GM21367 (cell line): Measurements from ENCODE around the gene KLHDC8B.
A peak's percentile ranks its signal among the peaks of the same experiment; 100 is the strongest.

Source experiments
- ATAC-seq: cut with Tn5 transposase; IDR thresholded peaks from one replicate; pipeline ENCODE4 v1.9.1; 2021; ENCODE audit not compliant: unreplicated experiment

Gene KLHDC8B

GRCh38 chr3:49158103-49158709 is 13.2 kb upstream of the KLHDC8B start:
- ATAC-seq = no peak

GRCh38 chr3:49158792-49159191 is 12.6 kb upstream of the KLHDC8B start:
- ATAC-seq = no peak

DNA sequence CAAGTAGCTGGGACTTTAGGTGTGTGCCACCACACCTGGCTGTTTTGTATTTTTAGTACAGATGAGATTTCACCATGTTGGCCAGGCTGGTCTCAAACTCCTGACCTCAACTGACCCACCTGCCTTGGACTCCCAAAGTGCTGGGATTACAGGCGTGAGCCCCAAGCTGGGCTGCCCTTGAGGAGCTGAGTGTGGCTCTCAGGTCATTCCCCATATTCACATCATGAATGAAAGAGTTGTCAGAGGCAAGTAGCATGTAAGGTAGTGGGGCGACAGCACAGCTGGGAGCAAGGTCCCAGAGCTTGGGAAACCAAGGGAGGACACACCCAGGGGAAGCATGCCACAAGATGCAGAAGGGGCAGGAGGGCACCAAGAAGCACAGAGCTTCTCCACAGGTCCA is 10.2 kb upstream of the KLHDC8B start:
- ATAC-seq = no peak

DNA sequence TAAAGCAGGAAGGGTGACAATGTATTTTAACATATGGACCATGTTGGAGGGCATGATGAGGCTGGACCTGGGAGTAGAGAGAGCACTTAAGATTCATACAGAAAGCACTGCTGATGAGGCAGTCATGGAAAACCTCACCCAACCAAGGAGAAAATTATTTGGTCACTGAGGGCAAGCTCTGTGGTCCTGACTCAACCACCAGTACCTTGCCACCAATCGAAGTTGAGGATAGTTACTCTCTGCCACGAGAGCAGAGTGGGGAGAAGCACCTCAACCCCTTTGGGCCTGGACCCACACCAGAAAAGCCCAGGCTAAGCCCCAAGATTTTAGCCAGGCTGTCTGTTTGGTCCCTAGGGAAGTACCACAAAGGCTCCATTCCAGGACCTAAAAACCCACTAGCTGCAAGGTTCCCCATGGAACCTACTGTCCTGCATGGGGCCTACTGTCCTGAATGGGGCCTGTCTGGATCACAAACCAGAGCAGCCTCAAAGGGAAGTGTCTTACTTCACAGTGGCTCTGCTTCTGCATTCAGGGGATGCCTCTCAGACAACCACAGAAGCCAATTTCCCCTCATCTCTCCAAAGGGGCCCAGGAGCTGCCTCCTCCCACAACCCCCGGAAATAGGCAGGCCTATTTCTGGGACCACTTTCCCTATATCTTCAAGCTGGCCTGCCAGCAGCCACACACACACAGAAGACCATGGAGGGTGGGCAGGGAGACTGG is 9.4 kb upstream of the KLHDC8B start:
- ATAC-seq = no peak

GRCh38 chr3:49162751-49163419 is 8.5 kb upstream of the KLHDC8B start:
- ATAC-seq = no peak

DNA sequence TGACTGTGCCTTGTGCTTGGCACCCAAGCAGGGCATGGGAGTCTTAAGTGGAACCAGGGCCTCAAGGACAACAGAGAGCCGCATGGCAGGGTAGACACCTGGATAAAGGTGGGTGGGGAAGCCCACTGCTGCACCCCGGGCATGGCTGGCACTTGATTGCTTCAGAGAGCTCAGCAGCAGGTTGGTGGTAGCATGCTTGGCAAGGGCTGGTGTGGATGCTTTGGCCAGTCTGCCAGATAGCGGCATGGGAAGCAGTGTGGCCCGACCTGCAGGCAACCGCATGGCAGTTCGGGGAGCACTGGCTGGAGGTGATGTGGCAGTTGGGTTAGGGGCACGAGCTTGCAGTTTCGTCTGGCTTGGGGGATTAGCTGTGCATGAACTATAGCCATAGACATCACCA is 7.8 kb upstream of the KLHDC8B start:
- no peak for ATAC-seq

- no peak for ATAC-seq
Measured at GRCh38 chr3:49164983-49165720, 6.2 kb upstream of the KLHDC8B start.

GRCh38 chr3:49165771-49166751 is 5.3 kb upstream of the KLHDC8B start, which contains the start of gene CCDC71:
Gene CCDC71, minus strand, starts transcription at chr3:49166331. Its CDS starts 2,123 bp downstream, at chr3:49164208.
- ATAC-seq = peak; percentile 61

- ATAC-seq = no peak
Measured at GRCh38 chr3:49166752-49167556, 4.4 kb upstream of the KLHDC8B start.

- ATAC-seq = no peak
Measured at GRCh38 chr3:49170744-49171118, 667 bp upstream of the KLHDC8B start.

- no peak for ATAC-seq
Measured at GRCh38 chr3:49171775-49172500, 540 bp downstream of the KLHDC8B start.

- no peak for ATAC-seq
Measured at GRCh38 chr3:49172551-49173041, 1.2 kb downstream of the KLHDC8B start.

- no peak for ATAC-seq
Measured at GRCh38 chr3:49173116-49173791, 1.9 kb downstream of the KLHDC8B start.

DNA sequence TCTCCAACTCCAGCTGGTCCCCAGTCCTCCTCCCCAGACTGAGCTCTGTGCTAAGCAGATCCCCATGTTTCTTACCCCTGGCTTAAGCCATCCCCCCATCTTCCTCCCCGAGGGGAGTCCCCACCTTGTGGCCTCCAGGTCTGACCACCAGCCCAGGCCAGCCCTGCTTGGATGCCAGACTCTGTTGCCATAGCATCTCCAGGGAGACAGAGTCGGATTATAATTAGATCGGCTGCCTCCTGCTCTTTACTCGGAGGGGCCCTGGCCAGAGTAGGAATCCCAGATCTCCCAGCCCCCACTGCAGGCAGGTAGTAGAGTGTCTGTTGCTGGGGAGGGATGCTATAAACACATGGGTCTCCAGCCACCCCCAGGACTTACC is 2.4 kb downstream of the KLHDC8B start:
- ATAC-seq = no peak

GRCh38 chr3:49174397-49174985 is 3.1 kb downstream of the KLHDC8B start:
- no peak for ATAC-seq

DNA sequence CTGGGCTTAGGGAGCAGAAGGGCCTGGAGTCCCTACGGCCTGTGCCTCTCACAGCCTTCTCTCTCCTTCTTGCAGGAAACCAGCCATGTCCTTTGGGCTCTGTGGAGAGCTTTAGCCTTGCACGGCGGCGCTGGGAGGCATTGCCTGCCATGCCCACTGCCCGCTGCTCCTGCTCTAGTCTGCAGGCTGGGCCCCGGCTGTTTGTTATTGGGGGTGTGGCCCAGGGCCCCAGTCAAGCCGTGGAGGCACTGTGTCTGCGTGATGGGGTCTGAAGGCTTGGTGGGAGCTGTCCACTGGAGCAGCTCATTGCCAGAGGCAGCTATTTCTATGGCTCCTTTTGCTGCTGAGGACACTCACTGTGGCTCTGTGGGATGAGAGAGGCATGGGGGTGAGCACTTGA is 4.1 kb downstream of the KLHDC8B start:
- no peak for ATAC-seq

DNA sequence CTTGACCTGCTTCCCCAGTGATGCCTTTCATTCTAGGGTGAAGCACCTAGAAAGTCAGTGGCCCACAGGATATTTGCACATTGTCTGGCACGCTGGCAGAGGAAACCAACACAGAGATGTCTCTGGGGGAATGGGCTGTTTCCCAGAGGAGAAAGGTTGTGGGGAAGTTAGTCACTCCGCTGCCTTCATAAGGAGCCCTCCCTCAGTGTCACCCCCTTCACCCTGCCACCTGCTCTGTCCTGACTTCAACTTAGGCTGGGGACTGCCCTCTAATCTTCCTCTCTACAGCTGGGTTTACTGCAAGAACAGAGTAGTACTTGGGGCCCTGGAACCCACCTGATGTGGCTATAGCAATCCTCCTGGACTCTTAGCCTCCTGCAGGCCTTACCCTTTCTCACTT is 5.7 kb downstream of the KLHDC8B start:
- no peak for ATAC-seq

DNA sequence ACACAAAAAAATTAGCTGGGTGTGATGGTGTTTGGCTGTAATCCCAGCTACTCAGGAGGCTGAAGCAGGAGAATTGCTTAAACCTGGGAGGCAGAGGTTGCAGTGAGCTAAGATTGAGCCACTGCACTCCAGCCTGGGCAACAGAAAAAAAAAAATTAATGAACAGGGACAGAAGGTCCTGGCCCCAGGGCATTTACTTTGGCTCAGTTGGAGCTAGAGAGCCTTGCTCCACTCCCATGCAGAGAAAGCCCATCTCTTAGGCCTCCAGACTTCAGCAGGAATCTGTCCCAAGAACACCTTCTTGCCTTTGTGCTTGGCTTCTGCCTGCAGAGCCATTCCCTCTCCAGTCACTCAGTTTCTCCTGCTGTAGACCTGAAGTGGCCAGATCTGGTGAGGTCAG is 8.7 kb downstream of the KLHDC8B start:
- ATAC-seq = no peak
